Medulla oblongata (tissue), 1 donor: Measurements from ENCODE around the gene BCAS4.
"Not testable (repeated sequence)": the region's sequence is repeated elsewhere in the genome, so short reads cannot be mapped to it uniquely, and the experiment has no call there.

Experiments
- DNase-seq: peaks from one replicate; pipeline ENCODE4 v3.0.0-alpha.2; 2015; ENCODE audit errors: extremely low spot score

Gene BCAS4

GRCh38 chr20:50876063-50876685 lies 81.3 kb downstream of the BCAS4 start:
- DNase-seq = no peak

- no peak for DNase-seq
These were observed 82.0 kb downstream of the BCAS4 start for GRCh38 chr20:50876816-50877215.

GRCh38 chr20:50877232-50877743 lies 82.4 kb downstream of the BCAS4 start:
- no peak for DNase-seq

DNA sequence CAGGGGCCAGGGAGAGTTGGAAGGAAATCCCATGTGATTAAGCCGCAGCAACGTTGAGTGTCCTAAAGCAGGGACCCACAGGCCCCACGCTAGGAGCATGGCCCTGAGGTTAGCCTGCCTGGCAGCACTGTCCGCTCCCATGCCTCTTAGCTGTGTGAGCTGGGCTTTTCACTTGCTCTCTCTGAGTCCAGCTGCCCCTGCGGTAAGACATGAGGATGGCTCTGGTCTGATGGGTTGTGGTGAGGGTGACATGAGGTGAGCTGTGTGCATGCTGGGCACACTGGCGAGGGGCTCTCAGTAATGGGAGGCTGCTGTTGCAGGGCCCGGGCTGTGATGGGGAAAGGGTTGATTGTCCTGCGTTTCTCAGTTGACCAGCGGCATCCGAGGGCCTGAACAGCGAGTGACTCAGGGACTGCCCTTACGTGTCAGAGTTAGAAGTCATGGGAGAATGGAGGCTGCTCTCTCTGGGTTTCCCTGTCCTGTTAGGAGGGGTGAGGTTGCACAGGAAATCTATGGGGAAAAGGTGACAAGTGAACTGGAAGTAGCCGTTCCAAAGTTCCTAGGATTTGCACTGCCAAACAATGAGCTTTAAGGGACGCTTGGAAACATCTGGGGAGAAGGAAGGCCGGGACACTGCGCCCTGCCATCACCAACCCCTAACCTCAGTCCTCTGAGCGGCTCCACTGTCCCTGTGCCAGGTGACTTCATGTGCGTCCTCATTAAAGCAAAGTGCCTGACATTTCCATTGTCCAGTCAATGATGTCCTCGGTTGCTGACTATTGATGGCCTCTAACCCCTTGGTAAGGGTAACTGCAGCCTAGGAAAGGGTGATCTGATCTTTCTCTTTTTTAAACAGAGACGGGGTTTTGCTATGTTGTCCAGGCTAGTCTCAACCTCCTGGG lies 85.0 kb downstream of the BCAS4 start:
- no peak for DNase-seq

DNA sequence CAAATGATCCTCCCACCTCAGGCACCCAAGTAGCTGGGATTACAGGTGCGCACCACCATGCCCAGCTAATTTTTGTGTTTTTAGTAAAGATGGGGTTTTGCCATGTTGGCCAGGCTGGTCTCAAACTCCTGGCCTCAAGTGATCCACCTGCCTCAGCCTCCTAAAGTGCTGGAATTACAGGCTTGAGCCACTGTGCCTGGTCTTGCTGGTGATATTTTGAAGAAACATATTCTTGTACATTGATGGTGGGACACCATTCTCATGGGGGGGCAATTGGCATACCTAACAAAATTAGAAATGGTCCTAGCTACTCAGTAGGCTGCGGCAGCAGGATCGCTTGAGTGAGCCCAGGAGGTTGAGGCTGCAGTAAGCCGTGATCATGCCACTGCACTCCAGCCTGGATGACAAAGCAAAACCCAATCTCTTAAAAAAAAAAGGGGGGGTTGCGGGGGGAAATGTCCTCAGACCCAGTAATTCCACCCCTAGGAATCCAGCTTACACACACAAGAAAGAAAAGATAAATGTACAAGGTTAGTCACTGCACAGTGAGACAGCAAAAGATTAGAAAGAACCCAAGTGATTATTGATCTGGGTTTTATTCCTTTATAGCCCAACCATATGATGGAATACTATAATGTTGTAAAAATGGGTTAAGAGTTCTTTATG lies 87.0 kb downstream of the BCAS4 start:
- DNase-seq = not testable (repeated sequence)

GRCh38 chr20:50883856-50884255 lies 89.0 kb downstream of the BCAS4 start:
- DNase-seq = no peak

DNA sequence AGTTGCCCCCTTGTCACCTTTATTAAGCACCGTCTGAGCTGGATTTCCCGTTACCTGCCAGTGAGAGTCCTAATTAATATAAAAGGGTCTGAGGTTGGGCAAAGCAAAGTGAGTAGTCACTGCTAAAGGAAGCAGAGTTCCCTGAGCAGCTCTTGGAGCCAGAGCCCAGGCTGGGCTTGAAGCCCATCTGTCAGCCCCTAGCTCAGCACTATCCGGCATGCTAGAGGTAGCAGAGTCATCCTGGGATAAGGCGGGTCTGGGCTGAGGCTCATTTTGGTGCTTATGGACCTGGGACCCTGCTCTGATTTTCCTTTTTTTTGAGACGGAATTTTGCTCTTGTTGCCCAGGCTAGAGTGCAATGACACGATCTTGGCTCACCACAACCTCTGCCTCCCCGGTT lies 90.2 kb downstream of the BCAS4 start:
- no peak for DNase-seq

DNA sequence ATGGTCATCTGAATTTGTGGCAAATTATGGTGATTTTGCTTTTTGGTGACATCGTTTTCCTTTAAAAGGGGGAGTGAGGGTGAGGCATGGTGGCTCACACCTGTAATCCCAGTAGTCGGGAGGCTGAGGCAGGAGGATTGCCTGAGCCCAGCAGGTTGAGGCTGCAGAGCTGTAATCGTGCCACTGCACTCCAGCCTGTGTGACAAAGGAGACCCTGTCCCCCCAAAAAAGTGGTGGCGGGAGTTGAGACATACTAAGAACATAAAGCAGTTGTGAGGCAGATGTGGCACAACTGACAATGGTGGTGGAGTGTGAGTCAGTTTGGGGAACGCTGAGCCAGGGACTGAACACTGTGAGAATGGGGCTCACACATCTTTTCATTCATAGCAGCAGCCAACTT lies 90.9 kb downstream of the BCAS4 start:
- DNase-seq = no peak

DNA sequence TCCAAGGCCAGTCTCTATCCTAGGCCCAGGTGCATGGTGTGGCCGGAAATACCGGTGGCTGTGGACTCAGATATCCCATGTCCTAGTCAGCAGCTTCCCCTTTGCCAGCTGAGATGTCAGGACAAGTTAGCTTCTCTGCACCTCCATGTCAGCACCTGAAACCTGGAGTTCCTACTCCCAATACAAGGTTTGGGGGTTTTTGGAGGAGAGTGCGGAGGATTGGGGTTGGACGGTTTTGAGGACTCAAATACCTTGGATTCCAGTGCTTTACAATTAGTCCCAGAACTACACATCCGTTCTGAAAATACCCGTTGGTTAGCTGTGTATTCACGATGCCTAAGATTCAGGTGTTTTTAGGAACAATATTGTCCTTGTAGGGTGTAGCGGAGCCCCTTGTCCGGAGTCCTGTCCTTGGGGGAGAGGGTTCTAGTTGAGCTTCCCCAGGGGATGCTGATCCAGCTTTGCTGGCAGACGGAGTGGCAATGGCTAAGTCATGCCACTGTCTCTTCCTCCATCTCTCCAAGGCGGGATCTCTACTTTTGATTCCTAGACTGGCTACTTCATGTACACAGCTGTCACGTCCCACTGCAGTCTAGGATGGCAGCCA lies 91.4 kb downstream of the BCAS4 start:
- no peak for DNase-seq

DNA sequence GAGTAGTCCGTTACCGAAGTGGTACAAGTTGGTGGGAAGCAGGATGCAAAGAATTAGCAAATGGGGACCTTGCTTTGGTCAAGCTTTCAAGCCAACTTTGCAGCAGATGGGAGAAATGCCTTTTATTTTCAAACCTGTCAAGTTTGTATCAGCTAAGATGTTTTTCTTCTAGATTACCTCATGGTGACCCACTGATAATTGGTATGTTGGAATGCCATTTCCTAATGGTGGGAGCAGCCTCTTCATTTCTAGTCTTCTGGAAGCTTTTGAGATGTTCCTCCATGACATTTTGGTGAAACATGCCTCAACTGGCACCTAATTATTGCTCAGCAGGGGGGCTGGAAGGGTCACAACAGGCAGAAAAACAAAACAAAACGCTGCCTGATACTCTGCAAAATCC lies 92.7 kb downstream of the BCAS4 start:
- DNase-seq = no peak

DNA sequence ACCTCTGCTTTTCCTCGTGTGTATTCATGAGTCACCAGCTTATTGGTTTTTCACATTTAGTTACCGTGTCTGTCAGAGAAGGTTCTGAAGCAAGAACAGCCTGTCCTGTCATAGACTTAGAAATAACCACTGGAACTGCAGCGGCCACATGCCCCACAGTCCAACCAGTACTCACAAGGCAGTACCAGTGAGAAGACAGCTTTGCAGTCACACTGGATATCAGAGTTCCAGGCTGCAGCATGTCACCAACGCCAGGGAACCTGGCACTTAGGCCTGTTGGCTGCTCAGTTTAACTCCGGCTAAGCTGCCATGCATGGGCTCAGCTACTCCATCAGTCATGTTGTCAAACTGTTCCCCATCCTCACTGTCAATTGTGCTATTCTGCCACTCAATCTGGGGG lies 96.3 kb downstream of the BCAS4 start:
- DNase-seq = no peak

- DNase-seq = no peak
These were observed 97.5 kb downstream of the BCAS4 start for GRCh38 chr20:50892394-50892793.

GRCh38 chr20:50893620-50894019 lies 98.8 kb downstream of the BCAS4 start:
- no peak for DNase-seq

DNA sequence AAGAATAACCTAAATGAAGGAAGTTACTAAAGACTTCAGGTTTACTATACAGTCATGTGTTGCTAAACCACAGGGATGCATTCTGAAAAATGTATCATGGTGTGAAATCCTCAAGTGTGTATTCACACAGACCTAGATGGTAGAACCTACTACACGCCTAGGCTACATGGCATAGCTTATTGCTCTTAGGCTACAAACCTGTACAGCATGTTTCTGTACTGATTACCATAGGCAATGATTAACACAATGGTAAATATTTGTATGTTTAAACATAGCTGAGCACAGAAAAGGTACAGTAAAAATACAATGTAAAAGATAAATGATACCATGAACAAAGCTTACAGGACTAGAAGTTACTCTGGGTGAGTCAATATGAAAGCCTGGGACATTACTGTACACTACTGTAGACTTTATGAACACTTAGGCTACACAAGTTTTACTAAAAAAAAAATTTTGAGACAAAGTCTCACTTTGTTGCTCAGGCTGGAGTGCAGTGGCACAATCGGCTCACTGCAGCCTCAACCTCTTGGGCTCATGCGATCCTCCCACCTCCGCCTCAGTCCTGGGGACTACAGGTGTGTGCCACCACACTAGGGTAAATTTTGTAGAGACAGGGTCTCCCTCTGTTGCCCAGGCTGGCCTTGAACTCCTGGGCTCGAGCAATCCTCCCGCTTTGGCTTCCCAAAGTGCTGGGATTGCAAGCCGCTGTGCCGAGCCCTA lies 100.4 kb downstream of the BCAS4 start:
- DNase-seq = no peak

GRCh38 chr20:50898475-50898874 lies 103.6 kb downstream of the BCAS4 start:
- no peak for DNase-seq

DNA sequence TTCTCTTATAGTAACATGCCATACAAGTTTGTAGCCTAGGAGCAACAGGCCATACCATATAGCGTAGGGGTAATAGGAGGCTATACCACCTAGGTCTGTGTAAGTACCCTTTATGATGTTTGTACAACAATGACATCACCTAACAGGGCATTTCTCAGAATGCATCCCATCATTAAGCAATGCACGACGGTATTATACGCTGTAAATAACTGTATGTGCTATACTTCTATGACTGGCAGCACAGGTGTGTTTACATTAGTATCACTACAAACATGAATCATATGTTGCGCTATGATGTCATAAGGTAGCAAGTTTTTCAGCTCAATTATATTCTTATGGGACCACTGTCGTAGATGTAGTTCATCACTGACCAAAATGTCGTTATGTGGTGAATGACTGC lies 105.4 kb downstream of the BCAS4 start:
- DNase-seq = no peak

- DNase-seq = no peak
These were observed 106.4 kb downstream of the BCAS4 start for GRCh38 chr20:50901301-50901700.

DNA sequence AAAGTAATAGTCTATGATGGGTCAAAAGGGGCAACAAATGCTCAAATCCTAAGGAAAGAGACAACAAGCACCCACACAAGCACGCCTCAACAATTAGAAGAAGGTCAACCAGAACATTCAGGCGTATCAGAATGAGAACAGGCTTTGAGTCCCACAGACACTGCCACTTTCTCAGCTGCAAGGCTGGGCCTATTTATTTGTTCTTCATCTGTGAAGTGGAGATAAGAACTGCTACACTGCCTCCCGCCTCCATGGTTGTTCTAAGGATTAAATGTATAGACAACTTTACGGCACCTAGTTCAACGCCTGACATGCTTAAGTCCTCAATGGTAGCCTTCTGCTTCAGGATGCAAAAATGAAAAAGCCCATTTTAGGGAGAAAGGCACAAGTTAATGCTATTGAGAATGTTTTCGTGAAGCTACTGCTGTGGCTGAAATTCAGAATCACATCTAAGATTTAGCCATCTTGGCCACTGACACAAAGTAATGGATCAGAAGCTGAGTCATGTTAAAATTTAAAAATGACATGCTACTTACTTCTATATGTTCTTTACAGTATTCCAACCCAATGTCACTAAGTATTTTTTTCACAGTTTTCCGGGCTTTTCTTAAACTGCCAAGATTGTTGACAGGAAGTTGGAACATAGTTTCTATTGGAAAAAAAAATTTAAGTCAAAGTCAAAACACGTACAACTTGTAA lies 108.6 kb downstream of the BCAS4 start:
- no peak for DNase-seq

DNA sequence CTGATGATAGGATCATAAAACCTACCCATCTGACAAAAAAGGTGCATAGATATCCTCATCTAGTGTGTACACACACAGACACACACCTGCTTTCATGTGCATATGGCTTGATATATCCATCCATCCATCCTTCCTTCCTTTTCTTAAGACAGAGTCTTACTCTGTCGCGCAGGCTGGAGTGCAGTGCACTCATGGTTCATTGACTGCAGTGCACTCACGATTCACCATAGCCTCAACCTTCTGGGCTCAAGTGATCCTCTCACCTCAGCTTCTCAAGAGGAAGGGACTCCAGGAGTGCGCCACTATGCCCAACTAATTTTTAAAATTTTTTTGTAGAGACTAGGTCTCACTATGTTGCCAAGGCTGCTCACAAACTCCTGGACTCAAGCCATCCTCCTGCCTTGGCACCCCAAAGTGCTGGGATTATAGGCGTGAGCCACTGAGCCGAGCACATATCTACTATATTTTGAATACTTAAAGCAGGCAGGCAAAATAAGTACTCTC lies 109.3 kb downstream of the BCAS4 start:
- no peak for DNase-seq

GRCh38 chr20:50909413-50909812 lies 114.6 kb downstream of the BCAS4 start:
- DNase-seq = no peak

- no peak for DNase-seq
These were observed 116.2 kb downstream of the BCAS4 start for GRCh38 chr20:50911030-50911429.
